Thyroid gland (tissue), 4 donors: ENCODE results near the gene SLC17A9. TPM values are rescaled to one million over a fixed set of nuclear protein-coding genes. Genes with fewer than 3 reads are reported as not detected.

Source experiments
- DNase-seq, 2 donors: peaks; one replicate each; pipeline ENCODE4 v3.0.0-alpha.2; 2019
- H3K27ac ChIP-seq, 3 donors: fragments of 200-600 bp; sonication (generic); 1 replicate in 2 of 3; 2 replicates in 1 of 3; pipeline ENCODE4 v1.5.1; 2016 to 2019; ENCODE audit warnings: mild to moderate bottlenecking in 1 of 3, moderate library complexity in 1 of 3
- H3K27me3 ChIP-seq: fragments of 200-600 bp; sonication (generic); one replicate; pipeline ENCODE4 v1.5.1; 2019
- H3K36me3 ChIP-seq, 2 donors: fragments of 200-600 bp; sonication (generic); one replicate each; pipeline ENCODE4 v1.5.1; 2016 to 2019
- H3K4me1 ChIP-seq, 2 donors: fragments of 200-600 bp; sonication (generic); one replicate each; pipeline ENCODE4 v1.5.1; 2017 to 2019
- H3K4me3 ChIP-seq, 3 donors: fragments of 200-600 bp; sonication (generic); replicated peaks in 1 of 3; 1 replicate in 2 of 3; 2 replicates in 1 of 3; pipeline ENCODE4 v1.5.1; 2016; ENCODE audit warnings: mild to moderate bottlenecking in 1 of 3
- H3K9me3 ChIP-seq: fragments of 200-600 bp; sonication (generic); one replicate; pipeline ENCODE4 v1.5.1; 2017
- CTCF ChIP-seq, 6 experiments: fragments of 200-600 bp in 3 of 6; fragments of 450-650 bp in 3 of 6; sonication (generic) in 3 of 6; IDR thresholded peaks; one replicate each; pipeline ENCODE4 v1.5.1; 2016 to 2019; ENCODE audit warnings: antibody characterized with exemption in 6 of 6, mild to moderate bottlenecking in 2 of 6, inconsistent platforms in 1 of 6, moderate library complexity in 1 of 6
- POLR2A ChIP-seq, 2 donors: fragments of 450-650 bp; IDR thresholded peaks; one replicate each; pipeline ENCODE4 v1.6.1; 2017; ENCODE audit warnings: antibody characterized with exemption in 2 of 2, mild to moderate bottlenecking in 2 of 2, moderate library complexity in 1 of 2
- WGBS, 2 donors: methylation state at CpG; one replicate each; pipeline ENCODE4 v1.1.5; 2017; 5-methylcytosine and 5-hydroxymethylcytosine counted together
- intact Hi-C: fragments of 100-400 bp; cut with DNase I; formaldehyde crosslinking; loops from one replicate; pipeline ENCODE4 v1.15.1; 2023
- total RNA-seq, 4 donors: library from RNA; depleted of rRNA; stranded (reverse); fragments of >200 nt; gene quantifications; one replicate each; pipeline ENCODE4 v1.2.3, GENCODE V29; 2016

Gene SLC17A9
- total RNA-seq, 4 donors from 2014 or later = 0.68 to 1.6 (median 1.00) TPM

DNA sequence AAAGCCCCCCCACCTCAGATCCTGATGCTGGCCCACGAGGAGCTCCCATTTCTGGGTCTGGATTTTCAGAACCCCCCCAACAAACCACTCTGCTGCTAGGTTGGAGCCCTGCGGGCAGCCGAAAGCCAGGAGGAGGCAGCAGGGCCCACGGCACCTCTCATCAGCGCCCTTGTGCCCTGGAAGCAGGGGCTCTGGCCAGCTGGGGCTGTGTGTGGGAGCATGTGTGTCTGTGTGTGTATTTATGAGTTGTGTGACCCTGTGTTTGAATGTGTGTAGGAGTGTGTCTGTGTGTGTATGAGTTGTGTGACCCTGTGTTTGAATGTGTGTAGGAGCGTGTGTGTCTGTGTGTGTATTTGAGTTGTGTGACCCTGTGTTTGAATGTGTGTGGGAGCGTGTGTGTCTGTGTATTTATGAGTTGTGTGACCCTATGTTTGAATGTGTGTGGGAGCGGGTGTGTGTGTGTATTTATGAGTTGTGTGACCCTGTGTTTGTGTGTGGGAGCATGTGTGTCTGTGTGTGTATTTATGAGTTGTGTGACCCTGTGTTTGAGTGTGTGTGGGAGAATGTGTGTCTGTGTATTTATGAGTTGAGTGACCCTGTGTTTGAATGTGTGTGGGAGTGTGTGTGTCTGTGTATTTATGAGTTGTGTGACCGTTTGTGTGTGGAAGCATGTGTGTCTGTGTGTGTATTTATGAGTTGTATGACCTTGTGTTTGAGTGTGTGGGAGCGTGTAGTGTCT lies 18.9 kb downstream of the SLC17A9 start:
- no peak overlapping the region for H3K27ac ChIP-seq
- H3K4me3 ChIP-seq = no peak overlapping the region
- H3K4me1 ChIP-seq = peaks cover 5 to 7% of the 10 kb centered on the region in 2 donors
- DNase-seq = no peak
- TF ChIP-seq POLR2A (IDR thresholded peaks at IDR 0.05) (no peak), CTCF (IDR thresholded peaks at IDR 0.05) (no peak)
- H3K27me3 ChIP-seq = peaks cover 13% of the 10 kb centered on the region
- H3K9me3 ChIP-seq = no peaks in the 10 kb centered on the region
- no peaks in the 10 kb centered on the region for H3K36me3 ChIP-seq
- intact Hi-C loops = no loop called here
- 70 to 73% methylated on average over 8 to 10 of the region's 10 CpGs for WGBS, 2 donors

DNA sequence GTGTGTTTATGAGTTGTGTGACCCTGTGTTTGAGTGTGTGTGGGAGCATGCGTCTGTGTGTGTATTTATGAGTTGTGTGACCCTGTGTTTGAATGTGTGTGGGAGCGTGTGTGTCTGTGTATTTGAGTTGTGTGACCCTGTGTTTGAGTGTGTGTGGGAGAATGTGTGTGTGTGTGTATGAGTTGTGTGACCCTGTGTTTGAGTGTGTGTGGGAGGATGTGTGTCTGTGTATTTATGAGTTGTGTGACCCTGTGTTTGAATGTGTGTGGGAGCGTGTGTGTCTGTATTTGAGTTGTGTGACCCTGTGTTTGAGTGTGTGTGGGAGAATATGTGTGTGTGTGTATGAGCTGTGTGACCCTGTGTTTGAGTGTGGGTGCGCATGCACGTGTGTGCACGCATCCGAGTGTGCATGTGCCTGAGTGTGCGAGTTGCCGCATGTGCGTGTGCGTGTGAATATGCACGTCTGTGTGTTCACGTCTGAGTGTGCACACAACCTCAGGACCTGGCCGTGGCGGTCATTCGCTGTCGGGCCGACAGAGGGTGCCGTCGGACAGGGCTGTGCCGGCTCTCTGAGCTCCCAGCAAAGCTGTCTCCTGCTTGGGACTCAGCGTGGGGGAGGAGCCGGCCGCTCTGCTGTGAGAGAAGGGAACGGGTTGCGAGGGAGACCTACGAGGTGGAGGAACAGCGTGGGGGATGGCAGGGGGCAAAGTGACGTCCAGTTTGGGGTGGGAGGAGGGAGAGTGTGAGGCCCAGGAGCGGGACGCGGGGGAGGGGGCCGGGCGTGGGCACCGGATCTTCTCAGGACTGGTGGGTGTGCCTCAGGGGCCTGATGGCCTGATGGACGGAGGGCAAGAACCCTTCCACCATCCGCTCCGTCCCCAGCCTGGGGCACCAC lies 19.7 kb downstream of the SLC17A9 start:
- peaks cover 13% of the 10 kb centered on the region for H3K27me3 ChIP-seq
- 8% methylated on average over 20 to 22 of the region's 38 CpGs for WGBS, 2 donors
- H3K4me1 ChIP-seq = peaks cover 5 to 7% of the 10 kb centered on the region in 2 donors
- H3K4me3 ChIP-seq = no peak overlapping the region
- no peaks in the 10 kb centered on the region for H3K36me3 ChIP-seq
- peak; percentile 86 to 87 for DNase-seq
- TF ChIP-seq POLR2A (IDR thresholded peaks at IDR 0.05) (no peak), CTCF (IDR thresholded peaks at IDR 0.05) (peak; percentile 61 to 94 (median 88))
- intact Hi-C loops = loop anchor here (2.0 kb wide), 1 partner anchor 37 kb away; no protein-coding TSS in a partner anchor
- H3K27ac ChIP-seq = no peak overlapping the region
- no peaks in the 10 kb centered on the region for H3K9me3 ChIP-seq

- WGBS, 2 donors = 19 to 34% methylated on average over 19 to 21 of the region's 48 CpGs
- DNase-seq = no peak
- peaks cover 5 to 7% of the 10 kb centered on the region in 2 donors for H3K4me1 ChIP-seq
- no peak overlapping the region for H3K27ac ChIP-seq
- TF ChIP-seq CTCF (IDR thresholded peaks at IDR 0.05) = no peak
- TF ChIP-seq POLR2A (IDR thresholded peaks at IDR 0.05) = no peak
- H3K36me3 ChIP-seq = no peaks in the 10 kb centered on the region
- intact Hi-C loops = loop anchor here (2.0 kb wide), 1 partner anchor 36 kb away; no protein-coding TSS in a partner anchor
- H3K4me3 ChIP-seq = no peak overlapping the region
- no peaks in the 10 kb centered on the region for H3K9me3 ChIP-seq
- H3K27me3 ChIP-seq = peaks cover 13% of the 10 kb centered on the region
Measured at GRCh38 chr20:62972845-62973745, 20.6 kb downstream of the SLC17A9 start.

DNA sequence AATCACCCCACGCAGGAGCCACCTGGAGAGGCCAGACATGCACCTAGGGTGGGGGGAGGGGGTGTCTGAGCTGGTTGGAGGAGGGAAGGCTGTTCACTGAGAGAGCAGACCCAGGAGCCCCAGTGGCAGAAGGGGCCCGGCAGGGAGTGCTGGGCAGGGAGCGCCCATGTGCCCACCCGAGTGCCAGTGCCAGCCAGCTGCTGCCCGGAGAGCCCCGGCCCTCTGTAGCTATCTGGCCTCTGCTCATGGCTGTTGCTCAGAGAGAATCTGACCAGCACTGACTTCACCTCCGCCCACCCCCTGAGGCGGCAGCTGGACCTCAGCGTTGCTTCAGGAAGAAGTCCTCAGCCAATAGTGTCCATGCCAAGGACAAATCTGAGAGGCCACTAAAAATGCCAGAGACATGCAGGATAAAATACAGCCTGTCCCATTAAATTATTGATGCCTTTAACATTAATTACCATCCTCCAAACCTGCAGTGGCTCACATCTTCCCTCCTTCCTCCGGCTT lies 22.8 kb downstream of the SLC17A9 start:
- peaks cover 13% of the 10 kb centered on the region for H3K27me3 ChIP-seq

More for the DNA sequence above, 22.8 kb downstream of the SLC17A9 start:
- TF ChIP-seq CTCF (IDR thresholded peaks at IDR 0.05) = no peak
- no peak for TF ChIP-seq POLR2A (IDR thresholded peaks at IDR 0.05)
- H3K4me1 ChIP-seq = peaks cover 5 to 7% of the 10 kb centered on the region in 2 donors
- whole genome bisulfite sequencing, 2 donors = 62 to 75% methylated on average over 7 to 10 of the region's 10 CpGs
- no peaks in the 10 kb centered on the region for H3K36me3 ChIP-seq
- no peak overlapping the region for H3K27ac ChIP-seq
- DNase-seq = no peak
- intact Hi-C loops = no loop called here
- H3K4me3 ChIP-seq = no peak overlapping the region
- no peaks in the 10 kb centered on the region for H3K9me3 ChIP-seq
